Natural killer cell (primary cell): ENCODE data around the gene CAMK1. TPM values are rescaled to one million over a fixed set of nuclear protein-coding genes. Genes with fewer than 3 reads are reported as not detected.

Experiments
- ATAC-seq, 3 donors: fragments of 150-1000 bp in 2 of 3; fragments of 200-7000 bp in 1 of 3; cut with Tn5 transposase; 1 replicate in 1 of 3; 2 replicates in 2 of 3; pipeline ENCODE4 v1.10.0; 2021; ENCODE audit warnings: mild to moderate bottlenecking in 2 of 3, moderate library complexity in 2 of 3
- DNase-seq, 2 donors: peaks; one replicate each; pipeline versions ENCODE4 v3.0.0 to v3.0.0-alpha.2; 2013 to 2021; ENCODE audit warnings: mixed read lengths in 1 of 2
- H3K27ac ChIP-seq: one replicate; pipeline ENCODE4 v1.5.1; 2013; ENCODE audit warnings: mild to moderate bottlenecking, low read length
- H3K27me3 ChIP-seq: one replicate; pipeline ENCODE4 v1.6.1; 2013; ENCODE audit warnings: low read length; ENCODE audit not compliant: control insufficient read depth, insufficient read depth
- H3K36me3 ChIP-seq: one replicate; pipeline ENCODE4 v1.6.1; 2013; ENCODE audit warnings: low read length; ENCODE audit not compliant: control insufficient read depth, insufficient read depth
- H3K4me1 ChIP-seq: one replicate; pipeline ENCODE4 v1.6.1; 2013; ENCODE audit warnings: low read length; ENCODE audit not compliant: control insufficient read depth, insufficient read depth
- H3K4me3 ChIP-seq: one replicate; pipeline ENCODE4 v1.5.1; 2013; ENCODE audit warnings: low read length
- H3K9me3 ChIP-seq: one replicate; pipeline ENCODE4 v1.6.1; 2013; ENCODE audit warnings: low read length; ENCODE audit not compliant: control insufficient read depth, insufficient read depth
- H3K27ac Mint-ChIP-seq, 2 donors: one replicate each; pipeline ENCODE4 v1.8.0; 2022; ENCODE audit warnings: mild to moderate bottlenecking in 2 of 2, mixed read lengths in 2 of 2, moderate library complexity in 1 of 2
- H3K27me3 Mint-ChIP-seq, 2 donors: one replicate each; pipeline ENCODE4 v1.8.0; 2022; ENCODE audit warnings: low read depth in 2 of 2, mixed read lengths in 2 of 2
- H3K36me3 Mint-ChIP-seq: one replicate; pipeline ENCODE4 v1.8.0; 2022; ENCODE audit warnings: mixed read lengths
- H3K4me1 Mint-ChIP-seq, 2 donors: one replicate each; pipeline ENCODE4 v1.8.0; 2022; ENCODE audit warnings: mixed read lengths in 2 of 2
- H3K4me3 Mint-ChIP-seq: one replicate; pipeline ENCODE4 v1.8.0; 2022; ENCODE audit warnings: mild to moderate bottlenecking, moderate library complexity, mixed read lengths
- H3K9me3 Mint-ChIP-seq, 2 donors: one replicate each; pipeline ENCODE4 v1.8.0; 2022; ENCODE audit warnings: mixed read lengths in 2 of 2
- CTCF ChIP-seq: fragments of 200-600 bp; IDR thresholded peaks from one replicate; pipeline ENCODE4 v1.8.0; 2022; ENCODE audit warnings: antibody characterized with exemption
- WGBS: methylation state at CpG from one replicate; pipeline ENCODE4 v1.1.7; 2013; ENCODE audit warnings: missing lambda C conversion rate; ENCODE audit not compliant: insufficient coverage; 5-methylcytosine and 5-hydroxymethylcytosine counted together
- intact Hi-C: fragments of 100-400 bp; cut with micrococcal nuclease; formaldehyde crosslinking; loops from one replicate; pipeline ENCODE4 v1.14.2; 2022
- total RNA-seq, 4 donors: library from RNA; stranded (reverse); fragments of 120-200 nt in 1 of 4; gene quantifications; one replicate each; pipeline versions ENCODE4 v1.2.3 to v1.2.4, GENCODE V29; 2013 to 2022

The CAMK1 gene
- total RNA-seq, 3 donors from 2014 or later (not counting 1 experiment from before 2014, with no cell fraction given), result 7.4 to 20.4 (median 8.7) TPM

- no peaks in the 10 kb centered on the region for H3K9me3 ChIP-seq
- H3K4me1 ChIP-seq, result peaks cover 34% of the 10 kb centered on the region
- H3K27ac Mint-ChIP-seq, result peak overlapping the region; percentile 19 to 71
- DNase-seq (no peak), ATAC-seq (no peak)
- H3K27me3 ChIP-seq, result no peaks in the 10 kb centered on the region
- peaks cover 55 to 66% of the 10 kb centered on the region in 2 donors for H3K4me1 Mint-ChIP-seq
- no peak overlapping the region for H3K4me3 ChIP-seq
- H3K27me3 Mint-ChIP-seq, result no peaks in the 10 kb centered on the region
- peak overlapping the region; percentile 69 for H3K4me3 Mint-ChIP-seq
- H3K9me3 Mint-ChIP-seq, result no peaks in the 10 kb centered on the region
- peaks cover 22% of the 10 kb centered on the region for H3K36me3 Mint-ChIP-seq
- intact Hi-C loops, result no loop called here
- H3K36me3 ChIP-seq, result peaks cover 66% of the 10 kb centered on the region
- H3K27ac ChIP-seq, result no peak overlapping the region
- WGBS, result 92% methylated on average over 2 of the region's 2 CpGs
- no peak for TF ChIP-seq CTCF
Observed at GRCh38 chr3:9736831-9737230, 32.9 kb downstream of the CAMK1 start.

- 50% methylated on average over 7 of the region's 7 CpGs for WGBS
- Histone ChIP-seq H3K36me3 (peaks cover 25% of the 10 kb centered on the region), H3K4me1 (peaks cover 36% of the 10 kb centered on the region), H3K27ac (peak overlapping the region; percentile 96), H3K9me3 (no peaks in the 10 kb centered on the region), H3K4me3 (peak overlapping the region; percentile 96), H3K27me3 (no peaks in the 10 kb centered on the region)
- Mint-ChIP-seq H3K27me3 (no peaks in the 10 kb centered on the region), H3K27ac (peak overlapping the region; percentile 93 to 94), H3K4me1 (peaks cover 47 to 65% of the 10 kb centered on the region in 2 donors), H3K36me3 (no peaks in the 10 kb centered on the region), H3K4me3 (peak overlapping the region; percentile 94), H3K9me3 (no peaks in the 10 kb centered on the region)
- ATAC-seq (no peak), DNase-seq (peak in 1 of 2 donors; percentile 19)
- intact Hi-C loops, result loop anchor here (5.0 kb wide), 2 partner anchors 60 to 335 kb away; partner anchors contain the start of genes ARPC4, SETD5 and TADA3
- no peak for TF ChIP-seq CTCF
Observed at GRCh38 chr3:9732740-9733115, 37.0 kb downstream of the CAMK1 start.

- Mint-ChIP-seq H3K36me3 (no peaks in the 10 kb centered on the region), H3K4me1 (peaks cover 51 to 65% of the 10 kb centered on the region in 2 donors), H3K27me3 (no peaks in the 10 kb centered on the region), H3K9me3 (no peaks in the 10 kb centered on the region), H3K4me3 (peak overlapping the region; percentile 94), H3K27ac (peak overlapping the region; percentile 93 to 94)
- peaks cover 34% of the 10 kb centered on the region for H3K4me1 ChIP-seq
- intact Hi-C loops, result loop anchor here (5.0 kb wide), 2 partner anchors 60 to 335 kb away; partner anchors contain the start of genes ARPC4, SETD5 and TADA3
- under 1% methylated on average over 41 of the region's 41 CpGs for WGBS
- no peak for TF ChIP-seq CTCF
- peak overlapping the region; percentile 96 for H3K27ac ChIP-seq
- peaks cover 20% of the 10 kb centered on the region for H3K36me3 ChIP-seq
- ATAC-seq (peak in 1 of 3 donors; percentile 6), DNase-seq (peak; percentile 50 to 60)
- no peaks in the 10 kb centered on the region for H3K27me3 ChIP-seq
- H3K4me3 ChIP-seq, result peak overlapping the region; percentile 96
- H3K9me3 ChIP-seq, result no peaks in the 10 kb centered on the region
Observed at GRCh38 chr3:9732080-9732739, 37.5 kb downstream of the CAMK1 start.
